ENCODE measurements around the gene MID1.

The MID1 gene

DNA sequence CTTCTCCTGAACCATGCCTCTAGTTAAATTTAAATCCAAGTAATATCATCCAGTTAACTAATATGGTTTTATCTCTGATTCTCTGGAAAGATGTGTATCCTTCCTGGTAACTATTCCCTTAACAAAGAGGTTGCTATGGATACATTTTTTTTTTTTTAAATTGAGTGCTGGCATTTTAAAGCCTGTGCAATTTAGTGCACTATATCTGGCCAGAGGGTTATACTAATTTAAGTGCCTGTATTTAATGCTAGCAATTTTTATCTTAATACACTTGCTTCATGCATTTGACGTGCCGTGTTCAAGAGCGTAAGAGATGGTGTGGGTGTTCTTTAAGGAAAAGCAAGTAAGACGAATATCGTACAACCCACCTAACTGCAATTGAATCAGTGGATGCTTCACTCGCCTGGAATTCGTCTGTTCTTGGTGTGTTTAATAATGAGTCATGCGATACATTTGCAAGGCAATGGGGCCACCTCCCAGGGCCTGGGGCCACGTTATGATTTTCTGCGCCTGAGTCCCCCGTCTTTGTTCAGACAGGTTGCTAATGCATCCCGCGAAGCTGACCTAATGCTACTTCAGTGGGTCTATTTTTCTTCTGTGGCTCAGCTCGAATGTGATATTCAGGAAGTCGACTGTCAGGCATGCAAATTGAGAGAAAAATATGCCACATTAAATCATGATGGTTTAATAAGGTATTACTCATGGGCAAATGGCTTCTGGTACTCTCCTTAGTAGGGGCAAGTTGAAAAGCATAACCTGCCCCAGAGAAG lies 14.2 kb upstream of the MID1 start:
- peak; percentile 92 for DNase-seq (ENCODE audit: low read depth)
- peak overlapping the region; percentile 9 for H3K4me3 ChIP-seq (ENCODE audit: control insufficient read depth, low read depth, low read length)
- TF ChIP-seq, protein P1, sequence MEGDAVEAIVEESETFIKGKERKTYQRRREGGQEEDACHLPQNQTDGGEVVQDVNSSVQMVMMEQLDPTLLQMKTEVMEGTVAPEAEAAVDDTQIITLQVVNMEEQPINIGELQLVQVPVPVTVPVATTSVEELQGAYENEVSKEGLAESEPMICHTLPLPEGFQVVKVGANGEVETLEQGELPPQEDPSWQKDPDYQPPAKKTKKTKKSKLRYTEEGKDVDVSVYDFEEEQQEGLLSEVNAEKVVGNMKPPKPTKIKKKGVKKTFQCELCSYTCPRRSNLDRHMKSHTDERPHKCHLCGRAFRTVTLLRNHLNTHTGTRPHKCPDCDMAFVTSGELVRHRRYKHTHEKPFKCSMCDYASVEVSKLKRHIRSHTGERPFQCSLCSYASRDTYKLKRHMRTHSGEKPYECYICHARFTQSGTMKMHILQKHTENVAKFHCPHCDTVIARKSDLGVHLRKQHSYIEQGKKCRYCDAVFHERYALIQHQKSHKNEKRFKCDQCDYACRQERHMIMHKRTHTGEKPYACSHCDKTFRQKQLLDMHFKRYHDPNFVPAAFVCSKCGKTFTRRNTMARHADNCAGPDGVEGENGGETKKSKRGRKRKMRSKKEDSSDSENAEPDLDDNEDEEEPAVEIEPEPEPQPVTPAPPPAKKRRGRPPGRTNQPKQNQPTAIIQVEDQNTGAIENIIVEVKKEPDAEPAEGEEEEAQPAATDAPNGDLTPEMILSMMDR (conservative IDR thresholded peaks at IDR 0.05; ENCODE audit: control insufficient read depth, insufficient read depth, low read depth, low read length), result no peak

- DNase-seq (ENCODE audit: low read depth), result peak; percentile 93
- H3K4me3 ChIP-seq (ENCODE audit: control insufficient read depth, low read depth, low read length), result no peak overlapping the region
- TF ChIP-seq, protein P1 (conservative IDR thresholded peaks at IDR 0.05; ENCODE audit: control insufficient read depth, insufficient read depth, low read depth, low read length), result no peak
Observed at GRCh38 chrX:10633722-10634121, 13.3 kb upstream of the MID1 start.

DNA sequence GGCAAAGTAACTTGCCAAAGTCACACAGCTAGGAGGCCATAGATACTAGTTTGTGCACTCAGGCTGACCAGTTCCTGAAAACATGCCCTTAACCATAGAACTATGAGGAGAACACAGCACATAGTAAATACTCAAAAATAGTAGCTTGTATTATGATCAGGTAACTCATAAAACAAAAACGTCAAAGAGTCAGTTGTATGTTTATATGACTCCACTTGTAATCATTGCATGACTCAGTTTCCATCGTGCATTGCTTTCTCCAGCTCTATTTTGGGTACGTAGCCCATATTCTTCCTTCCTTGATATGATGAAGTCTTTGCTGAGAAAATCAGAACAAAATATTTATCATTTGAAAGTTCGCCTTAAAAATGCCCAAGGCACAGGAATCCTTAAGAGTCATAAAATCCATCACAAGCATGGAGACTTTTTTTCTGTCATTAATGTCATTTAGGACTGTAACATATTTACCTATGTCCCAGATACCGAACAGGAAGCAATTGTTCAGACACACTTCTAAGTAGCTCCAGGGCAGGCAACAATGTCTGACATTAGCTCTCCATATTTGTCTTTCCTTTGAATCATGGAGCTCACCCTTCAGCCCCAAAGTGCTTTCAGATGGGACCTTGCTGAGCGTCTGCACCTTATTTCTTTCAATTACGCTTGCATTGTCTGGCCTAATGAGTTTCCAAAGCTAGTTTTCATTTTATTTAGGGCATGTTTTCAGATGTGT lies 11.2 kb upstream of the MID1 start:
- TF ChIP-seq, protein P1 (conservative IDR thresholded peaks at IDR 0.05; ENCODE audit: control insufficient read depth, insufficient read depth, low read depth, low read length), result no peak
- peak; percentile 14 for DNase-seq (ENCODE audit: low read depth)
- H3K4me3 ChIP-seq (ENCODE audit: control insufficient read depth, low read depth, low read length), result no peak overlapping the region

- TF ChIP-seq, protein P1 (conservative IDR thresholded peaks at IDR 0.05; ENCODE audit: control insufficient read depth, insufficient read depth, low read depth, low read length), result no peak
- no peak for DNase-seq (ENCODE audit: low read depth)
- H3K4me3 ChIP-seq (ENCODE audit: control insufficient read depth, low read depth, low read length), result no peak overlapping the region
Observed at GRCh38 chrX:10630320-10630719, 9.9 kb upstream of the MID1 start.

- TF ChIP-seq, protein P1 (conservative IDR thresholded peaks at IDR 0.05; ENCODE audit: control insufficient read depth, insufficient read depth, low read depth, low read length), result no peak
- H3K4me3 ChIP-seq (ENCODE audit: control insufficient read depth, low read depth, low read length), result no peak overlapping the region
- DNase-seq (ENCODE audit: low read depth), result no peak
Observed at GRCh38 chrX:10629905-10630304, 9.5 kb upstream of the MID1 start.

GRCh38 chrX:10628906-10629305 lies 8.5 kb upstream of the MID1 start:
- DNase-seq (ENCODE audit: low read depth), result no peak
- TF ChIP-seq, protein P1 (conservative IDR thresholded peaks at IDR 0.05; ENCODE audit: control insufficient read depth, insufficient read depth, low read depth, low read length), result no peak
- no peak overlapping the region for H3K4me3 ChIP-seq (ENCODE audit: control insufficient read depth, low read depth, low read length)

Data from fibroblast of mammary gland (primary cell).